Epithelial cell of proximal tubule (primary cell): ENCODE data around the gene CAMTA1. TPM values are rescaled to one million over a fixed set of nuclear protein-coding genes. Genes with fewer than 3 reads are reported as not detected.
A peak's percentile ranks its signal among the peaks of the same experiment; 100 is the strongest.

Source experiments
- DNase-seq: peaks from one replicate; pipeline ENCODE4 v3.0.0-alpha.2; 2011; ENCODE audit warnings: low read depth
- H3K4me3 ChIP-seq: 2 replicates; pipeline ENCODE4 v1.5.1; 2011; ENCODE audit warnings: low read depth, mild to moderate bottlenecking, low read length
- total RNA-seq: library from RNA; depleted of rRNA; stranded (reverse); fragments of >200 nt; gene quantifications from 2 replicates; pipeline ENCODE4 v1.2.3, GENCODE V29; 2015
- TF ChIP-seq, protein P1 (sequence below): conservative IDR thresholded peaks from 2 replicates; pipeline ENCODE4 v1.5.1; 2012; ENCODE audit warnings: low read depth, mild to moderate bottlenecking, low read length

The CAMTA1 gene
- total RNA-seq, 1 donor from 2014 or later = 79.2 TPM

DNA sequence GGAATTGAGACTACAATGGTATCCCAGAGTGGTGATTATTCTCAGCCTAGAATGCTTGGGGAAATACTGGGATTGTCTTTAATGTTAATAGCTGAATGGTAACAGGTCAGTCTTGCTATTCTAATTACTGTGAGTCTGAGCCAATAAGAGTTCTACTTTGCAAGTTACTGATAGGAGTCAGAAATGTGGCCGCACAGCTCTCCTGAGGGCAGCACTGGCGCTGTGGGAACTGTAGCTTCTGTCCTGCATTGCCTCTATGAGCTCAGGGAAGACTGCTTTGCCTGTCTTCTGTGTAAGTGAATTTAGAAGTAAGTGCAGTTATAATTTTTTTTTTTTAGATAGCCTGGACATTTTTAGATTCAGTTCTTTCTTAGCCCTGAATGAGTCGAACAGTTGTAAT lies 975.8 kb downstream of the CAMTA1 start:
- TF ChIP-seq, protein P1, sequence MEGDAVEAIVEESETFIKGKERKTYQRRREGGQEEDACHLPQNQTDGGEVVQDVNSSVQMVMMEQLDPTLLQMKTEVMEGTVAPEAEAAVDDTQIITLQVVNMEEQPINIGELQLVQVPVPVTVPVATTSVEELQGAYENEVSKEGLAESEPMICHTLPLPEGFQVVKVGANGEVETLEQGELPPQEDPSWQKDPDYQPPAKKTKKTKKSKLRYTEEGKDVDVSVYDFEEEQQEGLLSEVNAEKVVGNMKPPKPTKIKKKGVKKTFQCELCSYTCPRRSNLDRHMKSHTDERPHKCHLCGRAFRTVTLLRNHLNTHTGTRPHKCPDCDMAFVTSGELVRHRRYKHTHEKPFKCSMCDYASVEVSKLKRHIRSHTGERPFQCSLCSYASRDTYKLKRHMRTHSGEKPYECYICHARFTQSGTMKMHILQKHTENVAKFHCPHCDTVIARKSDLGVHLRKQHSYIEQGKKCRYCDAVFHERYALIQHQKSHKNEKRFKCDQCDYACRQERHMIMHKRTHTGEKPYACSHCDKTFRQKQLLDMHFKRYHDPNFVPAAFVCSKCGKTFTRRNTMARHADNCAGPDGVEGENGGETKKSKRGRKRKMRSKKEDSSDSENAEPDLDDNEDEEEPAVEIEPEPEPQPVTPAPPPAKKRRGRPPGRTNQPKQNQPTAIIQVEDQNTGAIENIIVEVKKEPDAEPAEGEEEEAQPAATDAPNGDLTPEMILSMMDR = no peak
- no peak for DNase-seq
- no peak overlapping the region for H3K4me3 ChIP-seq

DNA sequence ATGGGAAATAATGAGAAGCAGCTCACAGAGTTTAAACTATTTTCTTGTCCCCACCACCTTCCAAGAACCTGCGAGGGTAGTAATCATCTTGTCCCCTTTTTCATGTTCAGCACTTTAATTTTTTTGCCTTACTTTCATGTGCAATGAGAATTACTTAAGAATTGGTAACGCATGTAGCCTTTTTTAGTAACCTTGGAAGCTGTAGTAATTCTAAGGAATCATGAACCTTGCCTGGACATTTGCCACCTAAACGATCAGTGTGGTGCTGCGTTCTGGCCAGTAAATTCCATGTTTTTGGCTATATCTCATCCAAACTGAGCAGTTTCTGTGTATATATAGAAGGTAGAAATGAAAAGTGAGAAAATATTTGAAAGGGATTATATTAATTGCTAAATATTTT lies 981.9 kb downstream of the CAMTA1 start:
- no peak overlapping the region for H3K4me3 ChIP-seq
- no peak for DNase-seq
- TF ChIP-seq, protein P1 = no peak

DNA sequence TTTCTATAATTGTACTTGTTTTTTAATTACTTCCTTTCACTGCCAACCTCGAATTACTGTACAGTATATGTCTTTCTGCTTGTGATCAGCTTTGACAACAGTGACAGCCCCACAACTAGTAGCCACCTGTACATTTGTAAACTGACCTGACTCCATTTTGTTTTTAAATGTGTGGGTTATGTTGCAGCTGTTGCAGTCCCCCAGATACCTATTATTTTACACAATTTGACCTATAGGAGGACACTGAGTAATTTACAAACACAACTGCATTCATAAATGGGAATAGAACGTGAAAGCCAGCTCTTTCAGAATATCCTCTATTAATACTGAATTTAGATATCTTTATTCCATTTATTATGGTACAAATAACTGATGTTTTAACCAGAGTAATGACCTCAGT lies 983.3 kb downstream of the CAMTA1 start:
- TF ChIP-seq, protein P1 = no peak
- H3K4me3 ChIP-seq = no peak overlapping the region

DNA sequence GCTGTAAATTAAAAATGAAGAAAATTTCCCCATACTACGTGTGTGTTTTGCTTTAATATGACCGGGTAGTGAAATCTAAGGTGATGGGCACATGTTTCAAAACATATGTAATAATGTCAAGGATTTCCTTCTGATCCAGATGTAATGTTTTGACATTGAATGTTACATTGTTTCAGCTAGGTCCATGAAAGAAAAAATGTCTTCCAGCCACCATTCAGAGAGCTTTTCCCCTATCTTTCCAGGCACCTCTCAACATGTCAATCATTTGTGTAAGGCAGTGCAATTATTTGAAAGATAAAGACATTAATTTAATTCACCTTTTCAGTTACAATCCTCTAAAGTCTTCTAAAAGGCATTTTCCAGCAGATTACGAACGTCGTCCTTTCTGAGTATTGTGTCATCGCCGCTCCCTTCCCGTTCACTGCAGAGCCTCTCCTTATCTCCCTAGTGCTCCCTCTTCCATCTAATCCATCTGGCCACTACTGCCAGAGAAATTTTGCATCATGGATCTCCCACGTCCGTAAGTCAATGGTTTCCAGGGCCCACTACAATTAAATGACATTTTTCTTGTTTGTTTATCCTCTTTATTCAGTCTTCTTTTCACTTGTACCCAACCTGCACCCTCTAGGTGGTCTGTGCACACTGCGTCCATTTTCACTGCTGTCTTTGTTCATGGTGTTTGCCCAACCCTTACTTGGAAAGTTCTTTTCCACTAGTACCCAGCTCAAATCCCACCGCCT lies 984.6 kb downstream of the CAMTA1 start:
- no peak for DNase-seq
- H3K4me3 ChIP-seq = no peak overlapping the region
- TF ChIP-seq, protein P1 = no peak

More for the DNA sequence above, 983.3 kb downstream of the CAMTA1 start:
- DNase-seq = no peak

DNA sequence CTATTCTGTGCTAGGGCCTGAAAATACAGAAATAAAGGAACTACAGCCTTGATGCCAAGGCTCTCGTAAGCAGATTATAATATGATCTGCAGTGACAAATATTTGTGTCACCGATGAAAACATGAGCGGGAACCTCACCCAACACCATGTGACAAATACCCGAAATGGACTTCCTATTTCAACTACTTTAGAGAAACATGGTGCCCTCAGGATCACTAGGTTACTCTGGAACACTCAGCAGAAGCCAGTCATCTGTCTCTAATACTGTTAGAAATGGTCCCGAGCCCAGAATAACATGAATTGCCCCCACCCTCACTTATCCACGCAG lies 985.4 kb downstream of the CAMTA1 start:
- TF ChIP-seq, protein P1 = no peak
- DNase-seq = no peak
- H3K4me3 ChIP-seq = peak overlapping the region; percentile 93

DNA sequence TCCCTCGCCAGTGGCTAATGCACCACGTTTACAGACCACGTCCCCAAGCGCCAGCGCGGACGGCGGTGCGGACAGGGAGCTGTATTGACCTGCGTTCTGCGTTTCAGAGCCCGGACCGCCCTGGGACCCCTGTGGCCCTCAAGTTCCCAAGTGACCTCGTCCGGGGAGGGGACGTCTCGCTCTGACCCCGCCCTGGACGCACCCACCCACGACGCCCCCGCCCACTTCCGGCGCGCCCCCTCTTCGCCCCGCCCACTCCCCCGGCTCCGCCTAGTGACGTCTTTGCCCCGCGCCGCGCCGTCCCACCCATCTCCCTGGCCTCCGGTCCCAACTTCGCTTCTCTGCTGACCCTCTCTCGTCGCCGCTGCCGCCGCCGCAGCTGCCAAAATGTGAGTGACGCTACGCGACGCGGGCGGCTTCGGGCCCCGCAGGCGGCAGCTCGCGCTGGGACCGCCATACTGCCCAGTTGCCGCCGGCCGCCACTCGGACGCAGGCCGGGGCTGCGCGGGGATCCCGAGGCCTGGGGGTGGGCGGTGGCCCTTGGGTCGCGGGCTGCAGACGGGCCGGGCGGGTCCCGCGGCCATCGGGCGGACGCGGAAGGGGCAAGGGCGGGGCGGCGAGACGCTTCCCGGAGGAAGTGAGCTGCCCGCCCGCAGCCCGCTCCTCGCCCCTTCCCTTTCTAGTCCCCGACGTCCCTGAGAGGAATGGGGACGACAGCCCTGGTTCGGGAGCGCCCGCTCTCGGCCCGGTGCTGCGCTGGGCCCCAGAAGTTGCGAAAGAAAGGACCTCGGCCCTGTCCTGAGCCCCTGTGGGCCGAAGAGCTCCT lies 986.0 kb downstream of the CAMTA1 start, which contains the start of gene VAMP3:
VAMP3 (plus strand) TSS at position 300 of the 826 bp plus-strand sequence; CDS start at position 388, 88 bp downstream.
- DNase-seq = no peak
- TF ChIP-seq, protein P1 = no peak
- H3K4me3 ChIP-seq = peak within 1 kb of the TSS; percentile 93
